Neural cell (in vitro differentiated cells): ENCODE measurements around the gene ALDH5A1.

ENCODE experiments used
- CTCF ChIP-seq: fragments of 450-650 bp; IDR thresholded peaks from 2 replicates; pipeline ENCODE4 v1.5.1; 2014; ENCODE audit warnings: antibody characterized with exemption, mild to moderate bottlenecking, moderate library complexity; ENCODE audit not compliant: poor library complexity, severe bottlenecking
- EZH2 ChIP-seq: fragments of 200-600, 300-800 bp; shearing (Covaris generic), sonication (generic); IDR thresholded peaks from 2 replicates; pipeline ENCODE4 v1.6.1; 2014; ENCODE audit warnings: antibody characterized with exemption, low read length, borderline replicate concordance, mild to moderate bottlenecking; ENCODE audit not compliant: insufficient read depth, poor library complexity, severe bottlenecking
- SMC3 ChIP-seq: fragments of 450-650 bp; conservative IDR thresholded peaks from 2 replicates; pipeline ENCODE4 v1.6.1; 2014; ENCODE audit warnings: antibody characterized with exemption, mild to moderate bottlenecking, moderate library complexity; ENCODE audit not compliant: poor library complexity

GRCh38 chr6:24480705-24481104 lies 14.1 kb upstream of the ALDH5A1 start:
- TF ChIP-seq EZH2, result no peak
- no peak for TF ChIP-seq CTCF
- no peak for TF ChIP-seq SMC3
